ENCODE data around the gene ZBTB4.
"Not testable (repeated sequence)": the region's sequence is repeated elsewhere in the genome, so short reads cannot be mapped to it uniquely, and the experiment has no call there.

The ZBTB4 gene

DNA sequence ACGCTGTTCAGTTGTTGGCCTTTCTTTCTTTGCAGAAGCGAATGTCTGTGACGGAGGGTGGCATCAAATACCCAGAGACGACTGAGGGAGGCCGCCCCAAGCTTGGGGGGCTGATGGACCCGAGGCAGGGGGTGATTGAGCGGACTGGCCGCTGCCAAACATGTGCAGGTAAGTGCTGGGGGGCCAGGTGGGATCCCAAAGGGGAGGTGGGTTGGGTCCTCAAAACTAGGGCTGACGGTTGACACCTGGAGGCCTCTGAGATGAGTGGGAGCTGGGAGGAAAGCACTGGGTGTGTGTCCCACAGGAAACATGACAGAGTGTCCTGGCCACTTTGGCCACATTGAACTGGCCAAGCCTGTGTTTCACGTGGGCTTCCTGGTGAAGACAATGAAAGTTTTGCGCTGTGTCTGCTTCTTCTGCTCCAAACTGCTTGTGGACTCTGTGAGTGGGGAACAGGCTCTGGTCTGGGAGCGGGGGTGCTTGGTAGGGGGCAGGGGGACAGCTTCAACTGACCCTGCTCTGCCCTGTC is 16.5 kb upstream of the ZBTB4 start:
- FAIRE-seq, result no peak

DNA sequence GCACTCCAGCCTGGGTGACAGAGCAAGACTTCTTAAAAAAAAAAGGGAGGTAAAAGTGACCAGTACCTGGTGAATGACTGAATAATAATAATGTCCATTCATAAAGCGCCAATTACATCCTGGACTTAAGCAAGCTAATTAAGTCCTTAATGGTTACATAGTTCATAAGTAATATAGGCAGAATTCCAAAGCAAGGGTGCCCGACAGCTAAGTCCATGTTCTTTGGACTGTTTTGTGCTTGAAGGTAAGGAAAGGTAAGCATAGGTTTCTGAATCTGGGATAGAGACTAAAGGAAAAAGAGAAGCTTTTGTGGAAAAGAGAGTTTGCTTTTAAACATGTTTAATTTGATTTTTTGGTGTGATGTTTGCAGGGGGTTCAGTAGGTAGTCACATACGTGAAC is 14.5 kb upstream of the ZBTB4 start:
- no peak for FAIRE-seq

- FAIRE-seq, result no peak
Observed at GRCh38 chr17:7491583-7491982, 12.2 kb upstream of the ZBTB4 start.

DNA sequence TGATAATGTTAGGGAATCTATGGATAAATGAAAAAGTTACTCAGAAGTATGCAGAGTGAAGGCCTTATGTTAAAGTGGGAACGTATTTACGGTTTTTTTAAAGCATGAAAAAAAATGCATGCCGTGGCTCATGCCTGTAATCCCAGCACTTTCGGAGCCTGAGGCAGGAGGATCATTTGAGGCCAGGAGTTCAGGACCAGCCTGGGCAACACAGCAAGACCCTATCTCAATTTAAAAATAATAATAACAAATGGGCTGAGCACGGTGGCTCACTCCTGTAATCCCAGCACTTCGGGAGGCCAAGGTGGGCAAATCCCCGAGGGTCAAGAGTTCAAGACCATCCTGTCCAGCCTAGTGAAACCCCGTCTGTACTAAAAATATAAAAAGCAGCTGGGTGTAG is 10.7 kb upstream of the ZBTB4 start:
- no peak for FAIRE-seq

DNA sequence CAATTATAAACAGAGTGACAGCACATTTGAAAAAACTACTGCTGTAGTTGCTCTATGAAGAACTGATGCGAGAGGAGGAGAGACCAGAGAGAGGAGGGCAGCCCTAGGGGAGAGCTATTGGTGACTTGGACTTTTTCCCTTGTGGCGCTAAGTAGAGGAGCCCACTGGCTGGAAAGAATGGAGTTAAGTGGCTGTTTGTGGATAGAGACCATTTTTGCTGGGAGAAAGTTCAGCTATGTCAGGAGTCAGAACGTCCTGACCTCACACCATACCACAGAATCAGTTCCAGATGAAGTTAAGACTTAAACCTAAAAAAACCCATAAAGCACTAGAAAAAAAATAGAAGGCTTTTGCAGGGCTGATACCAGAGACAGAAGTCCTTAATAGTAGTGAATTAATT is 6.8 kb upstream of the ZBTB4 start:
- FAIRE-seq, result peak; percentile 71

DNA sequence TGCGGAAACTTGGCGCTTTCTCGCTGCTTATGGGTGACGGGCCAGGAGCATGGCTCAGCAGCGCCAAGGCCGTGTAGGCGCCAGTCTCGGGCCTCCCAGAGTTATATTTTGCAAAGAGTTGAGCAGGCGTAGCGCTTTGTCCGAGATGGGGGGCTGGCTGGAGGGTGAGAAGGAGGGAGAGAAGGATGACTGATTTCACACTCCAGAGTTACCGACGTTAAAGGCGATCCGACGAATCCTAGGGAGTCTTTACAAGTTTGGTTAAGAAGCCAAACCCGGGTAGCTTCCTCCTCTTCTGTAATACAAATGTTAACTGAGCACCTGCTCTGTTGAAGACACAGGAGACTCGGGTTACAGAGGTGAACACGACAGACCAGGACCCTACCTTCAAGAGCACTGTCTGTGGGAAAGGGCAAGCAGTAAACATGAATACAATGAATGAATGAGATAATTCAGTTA is 5.5 kb upstream of the ZBTB4 start:
- FAIRE-seq, result no peak

DNA sequence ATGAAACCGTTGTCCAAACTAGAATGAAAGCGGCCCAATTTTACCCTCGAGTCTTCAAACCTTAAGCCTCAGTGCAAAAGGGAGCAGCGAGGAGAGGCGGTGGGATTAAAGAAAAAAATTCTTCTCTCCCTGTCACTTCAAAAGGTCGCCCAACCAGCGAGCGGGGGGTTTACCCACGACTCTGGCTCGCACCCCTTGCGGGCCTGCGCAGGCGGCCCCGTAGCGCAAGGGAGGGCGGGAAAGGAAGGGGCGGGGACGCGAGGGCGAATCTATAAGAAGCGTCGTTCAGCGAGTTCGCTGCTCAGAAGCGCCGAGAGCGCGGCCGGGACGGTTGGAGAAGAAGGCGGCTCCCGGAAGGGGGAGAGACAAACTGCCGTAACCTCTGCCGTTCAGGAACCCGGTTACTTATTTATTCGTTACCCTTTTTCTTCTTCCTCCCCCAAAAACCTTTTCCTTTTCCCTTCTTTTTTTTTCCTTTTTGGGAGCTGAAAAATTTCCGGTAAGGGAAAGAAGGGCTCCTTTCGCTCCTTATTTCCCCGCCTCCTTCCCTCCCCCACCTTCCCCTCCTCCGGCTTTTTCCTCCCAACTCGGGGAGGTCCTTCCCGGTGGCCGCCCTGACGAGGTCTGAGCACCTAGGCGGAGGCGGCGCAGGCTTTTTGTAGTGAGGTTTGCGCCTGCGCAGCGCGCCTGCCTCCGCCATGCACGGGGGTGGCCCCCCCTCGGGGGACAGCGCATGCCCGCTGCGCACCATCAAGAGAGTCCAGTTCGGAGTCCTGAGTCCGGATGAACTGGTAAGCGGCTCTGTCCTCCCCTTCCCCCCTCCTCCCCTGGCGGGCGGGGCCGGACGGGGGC is 4.9 kb upstream of the ZBTB4 start, which contains the start of gene POLR2A:
Gene POLR2A, plus strand, starts transcription at position 300 of the 852 bp plus-strand sequence.
- peak; percentile 86 for FAIRE-seq

- no peak for FAIRE-seq
Observed at GRCh38 chr17:7483255-7484066, 4.0 kb upstream of the ZBTB4 start.

- FAIRE-seq, result not testable (repeated sequence)
Observed at GRCh38 chr17:7482742-7483088, 3.3 kb upstream of the ZBTB4 start.

- FAIRE-seq, result not testable (repeated sequence)
Observed at GRCh38 chr17:7481842-7482741, 2.7 kb upstream of the ZBTB4 start.

GRCh38 chr17:7481275-7481674 is 1.8 kb upstream of the ZBTB4 start, which contains the start of gene SLC35G6:
Gene SLC35G6, plus strand, starts transcription at chr17:7481446. Its CDS starts 71 bp downstream, at chr17:7481517.
- FAIRE-seq, result not testable (repeated sequence)

- FAIRE-seq, result no peak
Observed at GRCh38 chr17:7480089-7480384, 606 bp upstream of the ZBTB4 start.

DNA sequence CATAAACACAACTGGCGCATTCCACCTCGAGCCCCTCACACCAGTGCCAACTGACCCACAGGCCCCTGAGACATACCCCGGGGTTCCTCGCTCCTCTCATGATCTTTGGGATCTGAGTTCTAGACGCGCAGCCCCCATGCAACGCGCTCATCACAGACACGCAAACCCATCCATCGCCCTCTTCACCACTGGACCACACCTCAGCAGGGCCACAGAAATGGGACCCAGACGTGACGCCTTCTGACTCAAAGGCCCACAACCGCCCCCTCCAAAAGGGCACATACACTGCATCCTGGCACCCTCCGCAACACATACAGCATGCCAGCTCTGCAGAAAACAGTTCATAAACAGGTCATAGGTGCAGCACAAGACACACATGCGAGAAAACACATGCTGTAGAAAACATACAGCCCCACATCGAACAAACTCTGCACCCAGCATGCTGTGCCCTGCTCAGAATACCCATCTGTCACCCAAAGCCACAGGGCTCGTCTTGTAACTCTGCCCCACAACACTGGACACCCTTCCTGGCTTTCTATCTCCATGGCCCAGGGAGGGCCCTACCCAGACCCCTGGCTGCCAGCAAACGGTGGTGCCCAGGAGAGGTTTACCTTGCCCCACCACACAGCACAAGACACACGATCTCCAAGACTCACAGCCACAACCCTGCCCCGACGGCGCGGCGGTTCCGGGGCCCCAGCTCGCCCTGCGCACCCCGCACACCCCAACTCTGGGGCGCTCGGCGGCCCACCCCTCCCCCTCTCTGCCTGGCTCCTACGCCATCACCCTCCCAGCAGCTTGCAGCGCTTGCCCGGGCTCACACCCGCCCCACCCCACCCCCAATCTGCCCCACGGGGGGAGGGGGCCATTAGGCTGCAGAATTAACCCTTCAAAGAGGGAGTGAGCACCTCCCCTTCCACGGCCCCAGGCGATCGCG is 887 bp downstream of the ZBTB4 start:
- no peak for FAIRE-seq

- FAIRE-seq, result no peak
Observed at GRCh38 chr17:7477392-7478275, 1.8 kb downstream of the ZBTB4 start.

DNA sequence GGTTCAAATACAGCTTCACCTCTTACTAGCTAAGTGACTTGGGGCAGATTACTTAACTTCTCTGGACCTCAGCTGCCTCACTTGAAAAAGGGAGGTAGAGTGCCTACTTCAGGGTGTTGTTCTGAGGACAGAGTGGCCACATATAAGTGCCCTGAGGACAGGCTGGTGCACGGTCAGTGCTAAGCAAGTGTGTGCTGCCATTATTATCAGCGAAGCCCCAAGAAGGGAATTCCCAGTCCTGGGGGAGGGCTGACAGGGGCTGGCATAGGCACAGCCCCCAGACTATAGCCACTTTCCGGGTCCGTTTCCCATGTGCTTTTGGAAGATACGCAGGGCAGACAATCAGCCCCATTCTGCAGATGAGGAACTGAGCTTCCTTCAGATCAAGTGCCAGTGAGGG is 2.5 kb downstream of the ZBTB4 start:
- FAIRE-seq, result no peak

DNA sequence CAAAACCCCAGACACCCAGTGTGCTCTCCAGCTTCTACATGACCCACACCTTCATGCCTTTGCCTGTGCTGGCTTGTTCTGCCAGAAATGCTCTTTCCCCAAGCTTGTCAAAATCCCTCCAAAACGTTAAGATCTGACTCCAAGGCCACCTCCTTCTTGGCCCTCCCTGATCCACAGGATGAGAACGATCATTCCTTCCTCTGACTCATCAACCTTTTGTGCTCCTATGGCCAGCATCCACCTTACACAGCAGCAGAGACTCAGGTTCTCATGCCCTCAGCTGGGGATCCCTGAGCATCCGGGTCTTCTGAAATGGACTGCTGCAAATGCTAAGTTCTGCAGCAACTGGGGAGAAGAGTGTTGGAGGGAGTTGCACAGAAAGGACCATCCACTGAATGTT is 2.9 kb downstream of the ZBTB4 start:
- FAIRE-seq, result no peak

DNA sequence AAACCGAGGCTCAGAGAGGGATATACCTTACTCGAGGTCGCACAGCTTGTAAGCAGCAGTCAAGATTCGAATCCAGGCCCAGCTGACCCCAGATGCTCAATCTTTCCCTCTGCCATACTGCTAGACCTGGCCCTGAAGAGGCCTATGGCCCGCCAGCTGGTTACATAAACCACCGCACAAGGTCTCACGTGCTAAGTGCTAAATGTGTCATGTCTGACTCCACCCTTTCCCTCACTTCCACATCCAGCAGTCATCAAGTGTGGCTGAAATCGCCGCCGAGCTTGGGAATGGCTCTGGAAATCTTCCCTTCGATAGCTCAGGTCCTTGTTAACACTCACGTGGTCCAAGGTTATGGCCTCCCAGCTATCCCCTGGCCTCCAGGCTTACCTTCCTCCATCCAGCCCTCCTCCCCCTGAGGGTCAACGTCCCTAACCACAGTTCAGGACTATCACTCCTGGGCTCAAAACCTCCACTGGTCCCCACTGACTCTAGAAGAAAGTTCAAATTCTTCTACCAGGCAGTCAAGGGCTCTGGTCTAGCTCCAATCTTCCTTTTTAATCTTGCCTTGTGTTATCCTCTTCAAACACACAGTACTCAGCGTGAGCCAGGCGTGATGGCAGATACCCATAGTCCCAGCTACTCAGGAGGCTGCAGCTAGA is 3.5 kb downstream of the ZBTB4 start:
- FAIRE-seq, result no peak

DNA sequence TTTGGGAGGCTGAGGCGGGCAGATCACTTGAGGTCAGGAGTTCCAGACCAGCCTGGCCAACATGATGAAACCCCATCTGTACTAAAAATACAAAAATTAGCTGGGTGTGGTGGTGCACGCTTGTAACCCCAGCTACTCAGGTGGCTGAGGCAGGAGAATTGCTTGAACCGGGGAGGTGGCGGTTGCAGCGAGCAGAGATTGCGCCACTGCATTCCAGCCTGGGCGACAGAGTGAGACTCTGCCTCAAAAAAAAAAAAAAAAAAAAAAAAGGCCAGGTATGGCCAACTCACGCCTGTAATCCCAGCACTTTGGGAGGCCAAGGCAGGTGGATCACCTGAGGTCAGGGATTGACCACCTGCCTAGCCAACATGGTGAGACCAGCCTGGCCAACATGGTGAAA is 4.7 kb downstream of the ZBTB4 start:
- not testable (repeated sequence) for FAIRE-seq

GRCh38 chr17:7471729-7472128 is 7.7 kb downstream of the ZBTB4 start:
- no peak for FAIRE-seq

GRCh38 chr17:7470457-7470973 is 8.9 kb downstream of the ZBTB4 start:
- FAIRE-seq, result not testable (repeated sequence)
